Lung (tissue), 12 donors: ENCODE measurements around the gene LPAR1. TPM values are rescaled to one million over a fixed set of nuclear protein-coding genes. Genes with fewer than 3 reads are reported as not detected.

Experiments
- ATAC-seq: fragments of 200-7000 bp; cut with Tn5 transposase; one replicate; pipeline ENCODE4 v1.9.1; 2020; ENCODE audit warnings: moderate number of reproducible peaks; ENCODE audit not compliant: insufficient read depth, low FRiP score
- DNase-seq, 3 donors: peaks; one replicate each; pipeline ENCODE4 v3.0.0-alpha.2; 2013 to 2017
- H3K27ac ChIP-seq, 2 donors: one replicate each; pipeline ENCODE4 v1.5.1; 2013; ENCODE audit warnings: mild to moderate bottlenecking in 2 of 2, moderate library complexity in 2 of 2, control low read depth in 1 of 2, inconsistent platforms in 1 of 2, low read depth in 1 of 2, low read length in 1 of 2
- H3K27me3 ChIP-seq, 3 donors: one replicate each; pipeline ENCODE4 v1.5.1; 2013; ENCODE audit warnings: low read length in 2 of 3; ENCODE audit not compliant: control insufficient read depth in 3 of 3, insufficient read depth in 3 of 3
- H3K36me3 ChIP-seq, 4 donors: one replicate each; pipeline ENCODE4 v1.5.1; 2013; ENCODE audit warnings: low read length in 4 of 4, mild to moderate bottlenecking in 1 of 4, moderate library complexity in 1 of 4; ENCODE audit not compliant: control insufficient read depth in 4 of 4, insufficient read depth in 4 of 4
- H3K4me1 ChIP-seq, 5 donors: one replicate each; pipeline ENCODE4 v1.5.1; 2013; ENCODE audit warnings: low read length in 5 of 5, mild to moderate bottlenecking in 2 of 5, moderate library complexity in 1 of 5; ENCODE audit not compliant: control insufficient read depth in 5 of 5, insufficient read depth in 5 of 5
- H3K4me3 ChIP-seq: one replicate; pipeline ENCODE4 v1.5.1; 2013; ENCODE audit warnings: mild to moderate bottlenecking, control low read depth, moderate library complexity
- H3K9ac ChIP-seq, 2 donors: one replicate each; pipeline ENCODE4 v1.5.1; 2013; ENCODE audit warnings: low read length in 2 of 2, control low read depth in 1 of 2; ENCODE audit not compliant: insufficient read depth in 1 of 2
- H3K9me3 ChIP-seq, 4 donors: one replicate each; pipeline ENCODE4 v1.5.1; 2013; ENCODE audit warnings: low read length in 3 of 4, mild to moderate bottlenecking in 1 of 4, moderate library complexity in 1 of 4; ENCODE audit not compliant: control insufficient read depth in 4 of 4, insufficient read depth in 3 of 4
- CTCF ChIP-seq: IDR thresholded peaks from 2 replicates; pipeline ENCODE4 v1.5.1; 2012; ENCODE audit warnings: mild to moderate bottlenecking; ENCODE audit errors: control extremely low read depth, extremely low read depth
- WGBS, 2 donors: extraction: QIAGEN DNeasy Blood & Tissue Kit; methylation state at CpG; one replicate each; pipeline ENCODE4 v1.1.7; 2013; 5-methylcytosine and 5-hydroxymethylcytosine counted together
- polyA plus RNA-seq, 2 donors: library from polyadenylated mRNA; stranded (reverse); fragments of 200-250 nt; gene quantifications; one replicate each; pipeline ENCODE4 v1.2.1, GENCODE V29; 2013
- total RNA-seq, 2 donors: library from RNA; depleted of rRNA in 1 of 2; stranded (reverse); fragments of >200 nt in 1 of 2; gene quantifications; one replicate each; pipeline ENCODE4 v1.2.1, GENCODE V29; 2014 to 2021
- donor health status: control.
- donor health status: control.
- donor health status: Bipolar disorder and iron deficiency.
- donor health status: healthy.
- donor health status: DM: yes; HTN: yes; CAD: no.

Gene LPAR1
- total and polyA plus RNA-seq, 4 donors: 5.2 to 47.6 (median 23.3) TPM

GRCh38 chr9:110908894-110909293, 129.4 kb downstream of the LPAR1 start:
- Histone ChIP-seq H3K27ac (no peak overlapping the region), H3K4me3 (no peak overlapping the region), H3K4me1 (peaks cover 0 to 16% (median 0%) of the 10 kb centered on the region in 5 donors), H3K36me3 (peaks cover 0 to 7% (median 3%) of the 10 kb centered on the region in 4 donors), H3K9ac (no peak overlapping the region), H3K27me3 (no peaks in the 10 kb centered on the region), H3K9me3 (peaks cover 3 to 11% (median 5%) of the 10 kb centered on the region in 4 donors)
- no peak for DNase-seq
- ATAC-seq: no peak
- WGBS, 2 donors: 73 to 88% methylated on average over 2 of the region's 2 CpGs
- no peak for TF ChIP-seq CTCF

- DNase-seq: peak in 1 of 3 donors; percentile 41
- H3K27me3 ChIP-seq: no peaks in the 10 kb centered on the region
- no peak for TF ChIP-seq CTCF
Measured at GRCh38 chr9:110900917-110901316, 137.4 kb downstream of the LPAR1 start.

GRCh38 chr9:110900456-110900855, 137.8 kb downstream of the LPAR1 start:
- TF ChIP-seq CTCF: no peak
- H3K27ac ChIP-seq: no peak overlapping the region
- WGBS, 2 donors: 91 to 94% methylated on average over 1 of the region's 1 CpG
- peaks cover 0 to 30% (median 0%) of the 10 kb centered on the region in 5 donors for H3K4me1 ChIP-seq
- no peaks in the 10 kb centered on the region for H3K27me3 ChIP-seq
- peaks cover 0 to 10% (median under 1%) of the 10 kb centered on the region in 4 donors for H3K36me3 ChIP-seq
- no peak overlapping the region for H3K9ac ChIP-seq
- peaks cover 0 to 7% (median 4%) of the 10 kb centered on the region in 4 donors for H3K9me3 ChIP-seq
- no peak for ATAC-seq
- peak in 1 of 3 donors; percentile 72 for DNase-seq
- no peak overlapping the region for H3K4me3 ChIP-seq

More at GRCh38 chr9:110900917-110901316, 137.4 kb downstream of the LPAR1 start:
- Histone ChIP-seq H3K9ac (no peak overlapping the region), H3K4me3 (no peak overlapping the region), H3K9me3 (peaks cover 0 to 7% (median 4%) of the 10 kb centered on the region in 4 donors), H3K27ac (no peak overlapping the region), H3K36me3 (peaks cover 0 to 10% (median under 1%) of the 10 kb centered on the region in 4 donors), H3K4me1 (peaks cover 0 to 25% (median 0%) of the 10 kb centered on the region in 5 donors)
- WGBS, 2 donors: 56 to 75% methylated on average over 6 of the region's 6 CpGs
- ATAC-seq: no peak

DNA sequence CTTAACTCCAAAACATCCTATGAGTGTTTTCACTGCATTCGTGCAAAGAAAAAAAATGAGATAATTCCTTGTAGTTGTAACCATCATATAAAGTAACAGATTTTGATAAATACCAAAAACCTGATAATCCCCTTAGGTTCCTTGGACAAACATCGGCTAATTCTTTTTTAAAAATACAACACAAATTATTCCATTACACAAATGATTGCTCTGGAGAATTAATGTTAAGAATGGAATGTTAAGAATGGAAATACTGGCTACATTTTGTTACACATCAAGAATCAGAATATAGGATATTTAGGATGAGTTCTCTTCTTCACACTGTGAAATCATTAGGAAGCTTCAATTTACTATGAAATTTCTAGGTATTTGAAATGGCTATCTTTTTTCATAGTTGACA, 139.4 kb downstream of the LPAR1 start:
- no peak for TF ChIP-seq CTCF

More for the DNA sequence above, 139.4 kb downstream of the LPAR1 start:
- Histone ChIP-seq H3K9me3 (peaks cover 0 to 7% (median 4%) of the 10 kb centered on the region in 4 donors), H3K27ac (no peak overlapping the region), H3K27me3 (no peaks in the 10 kb centered on the region), H3K36me3 (peaks cover 0 to 10% (median under 1%) of the 10 kb centered on the region in 4 donors), H3K4me3 (no peak overlapping the region), H3K4me1 (peaks cover 0 to 37% (median 0%) of the 10 kb centered on the region in 5 donors), H3K9ac (no peak overlapping the region)
- ATAC-seq (no peak), DNase-seq (no peak)
- WGBS, 2 donors: 82 to 94% methylated on average over 2 of the region's 2 CpGs
